GM19328 (cell line): ENCODE measurements around the gene TEX13C.
"Not testable (repeated sequence)": the region's sequence is repeated elsewhere in the genome, so short reads cannot be mapped to it uniquely, and the experiment has no call there.

ENCODE experiments used
- ATAC-seq: cut with Tn5 transposase; IDR thresholded peaks from one replicate; pipeline ENCODE4 v1.9.1; 2021; ENCODE audit warnings: mild to moderate bottlenecking, moderate library complexity; ENCODE audit not compliant: unreplicated experiment

TEX13C gene

DNA sequence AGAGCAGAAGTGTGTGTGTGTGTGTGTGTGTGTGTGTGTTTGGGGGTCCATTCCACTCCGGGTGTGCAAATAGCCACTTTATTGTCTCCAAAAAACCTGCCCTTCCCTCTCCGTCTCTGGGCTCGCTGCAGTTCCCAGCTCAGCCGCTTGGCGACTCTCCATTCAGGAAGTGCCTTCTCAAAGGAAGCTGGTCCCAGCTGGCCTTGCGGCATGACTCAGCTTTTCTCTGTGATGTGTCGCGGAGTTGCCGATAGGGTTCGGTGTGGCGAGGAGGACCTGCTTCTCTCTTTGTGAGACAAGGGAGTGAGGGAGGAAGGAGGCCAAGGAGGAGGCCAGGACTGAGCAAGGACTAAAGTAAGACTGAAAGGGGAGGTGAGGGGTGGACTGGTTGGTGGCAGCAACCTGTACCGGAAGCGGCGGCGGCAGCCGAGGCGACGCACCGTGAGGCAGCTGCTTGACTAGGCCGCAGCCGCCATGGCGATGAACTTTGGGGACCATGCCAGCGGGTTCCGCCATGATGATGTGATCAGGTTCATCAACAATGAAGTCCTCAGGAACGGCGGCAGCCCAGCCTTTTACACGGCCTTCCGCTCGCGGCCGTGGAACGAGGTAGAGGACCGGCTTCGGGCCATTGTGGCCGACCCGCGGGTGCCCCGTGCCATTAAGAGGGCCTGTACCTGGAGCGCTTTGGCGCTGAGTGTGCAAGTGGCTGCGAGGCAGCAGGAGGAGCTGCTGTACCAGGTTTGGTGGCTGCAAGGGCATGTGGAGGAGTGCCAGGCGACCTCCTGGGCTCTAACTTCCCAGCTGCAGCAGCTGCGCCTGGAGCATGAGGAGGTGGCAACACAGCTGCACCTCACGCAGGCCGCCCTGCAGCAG, at the start of gene TEX13C:
TSS of gene TEX13C (plus strand) at position 226 of the 876 bp plus-strand sequence. CDS start at position 475, 249 bp downstream.
- no peak for ATAC-seq

DNA sequence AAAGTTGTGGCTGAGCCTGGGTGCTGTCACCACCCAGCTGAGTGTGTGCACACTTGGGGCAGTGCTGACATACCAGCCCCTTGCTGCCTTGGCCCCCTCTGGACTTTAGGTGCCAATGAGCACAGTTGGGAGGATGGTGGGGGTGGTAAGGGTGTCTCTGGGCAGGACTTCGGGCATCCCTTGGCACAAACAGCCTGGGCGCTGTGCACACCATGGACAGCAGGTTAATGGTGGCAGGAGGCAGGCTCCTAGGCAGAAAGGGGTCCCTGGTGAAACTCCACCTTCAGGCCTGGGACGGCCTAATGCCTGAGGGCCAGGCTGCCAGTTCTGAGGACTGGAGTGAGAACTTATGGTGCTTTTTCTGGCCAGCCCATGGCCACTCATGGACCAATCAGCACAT, 32.4 kb upstream of the TEX13C start:
- ATAC-seq, result no peak

DNA sequence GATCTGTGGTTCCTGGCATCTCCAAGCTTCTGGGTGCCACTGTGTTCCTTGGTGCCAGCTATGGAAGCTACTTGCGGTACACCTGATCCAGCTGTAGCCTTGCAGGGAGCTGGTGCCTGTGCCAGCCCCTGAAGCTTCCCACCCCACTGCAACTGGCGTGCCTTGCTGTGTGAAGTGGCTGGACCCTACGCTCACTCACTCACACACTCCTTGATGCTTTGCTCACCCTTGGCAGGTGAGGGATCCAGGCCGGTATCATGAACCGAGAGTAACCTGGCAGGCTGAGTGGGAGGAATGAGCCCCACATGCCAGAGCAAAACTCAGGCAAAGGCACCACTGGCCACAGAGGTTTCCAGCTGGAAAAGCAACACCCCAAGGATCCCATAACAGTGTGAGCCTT, 31.3 kb upstream of the TEX13C start:
- no peak for ATAC-seq

DNA sequence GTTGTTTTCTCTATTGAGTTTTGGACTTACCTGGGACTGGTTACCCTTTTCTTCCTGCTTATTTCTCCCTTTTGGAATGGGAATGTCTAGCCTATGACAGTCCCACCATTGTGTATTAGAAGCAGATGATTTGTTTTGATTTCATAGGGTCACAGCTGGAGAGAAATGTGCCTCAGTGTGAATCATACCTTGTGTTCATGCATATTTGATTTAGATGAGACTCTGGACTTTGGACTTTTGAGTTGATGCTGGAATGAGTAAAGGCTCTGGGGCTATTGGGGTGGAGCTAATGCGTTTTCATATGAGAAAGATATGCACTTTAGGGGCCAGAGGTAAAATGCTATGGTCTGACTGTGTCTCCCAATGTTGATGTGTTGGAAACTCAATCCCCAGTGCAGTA, 30.5 kb upstream of the TEX13C start:
- no peak for ATAC-seq

DNA sequence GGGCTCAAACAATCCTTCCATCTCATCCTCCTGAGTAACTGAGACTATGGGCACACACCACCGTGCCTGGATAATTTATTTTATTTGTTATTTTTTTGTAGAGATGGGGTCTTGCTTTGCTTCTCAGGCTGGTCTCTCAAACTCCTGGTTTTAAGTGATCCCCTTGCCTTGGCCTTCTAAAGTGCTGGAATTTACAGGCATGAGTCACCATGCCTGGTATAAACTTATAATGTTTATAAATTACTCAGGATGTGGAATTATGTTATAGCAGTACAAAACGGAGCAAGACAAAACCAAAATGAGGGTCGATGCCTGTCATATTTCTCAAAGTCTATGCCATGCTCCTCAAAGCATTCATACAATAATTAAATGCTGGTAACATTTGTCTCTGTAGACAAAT, 29.8 kb upstream of the TEX13C start:
- ATAC-seq, result no peak

DNA sequence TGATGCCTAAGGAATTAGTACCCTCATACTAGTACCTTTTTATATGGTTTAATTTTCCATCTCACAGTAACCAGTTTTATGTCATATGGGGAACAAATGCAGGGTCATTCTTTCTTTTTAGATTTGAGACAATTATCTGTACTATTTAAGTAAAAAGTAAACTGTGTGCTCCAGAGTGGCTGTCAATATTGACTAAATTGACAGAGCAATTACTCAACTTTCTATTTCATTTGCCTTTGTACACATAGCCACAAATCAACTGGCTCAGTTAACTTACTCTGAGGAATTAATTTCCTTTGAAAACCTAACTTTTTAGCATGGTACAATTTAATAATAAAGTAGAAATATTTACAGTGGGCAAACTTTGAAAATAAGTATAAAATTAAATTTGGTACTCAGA, 28.5 kb upstream of the TEX13C start:
- ATAC-seq, result no peak

DNA sequence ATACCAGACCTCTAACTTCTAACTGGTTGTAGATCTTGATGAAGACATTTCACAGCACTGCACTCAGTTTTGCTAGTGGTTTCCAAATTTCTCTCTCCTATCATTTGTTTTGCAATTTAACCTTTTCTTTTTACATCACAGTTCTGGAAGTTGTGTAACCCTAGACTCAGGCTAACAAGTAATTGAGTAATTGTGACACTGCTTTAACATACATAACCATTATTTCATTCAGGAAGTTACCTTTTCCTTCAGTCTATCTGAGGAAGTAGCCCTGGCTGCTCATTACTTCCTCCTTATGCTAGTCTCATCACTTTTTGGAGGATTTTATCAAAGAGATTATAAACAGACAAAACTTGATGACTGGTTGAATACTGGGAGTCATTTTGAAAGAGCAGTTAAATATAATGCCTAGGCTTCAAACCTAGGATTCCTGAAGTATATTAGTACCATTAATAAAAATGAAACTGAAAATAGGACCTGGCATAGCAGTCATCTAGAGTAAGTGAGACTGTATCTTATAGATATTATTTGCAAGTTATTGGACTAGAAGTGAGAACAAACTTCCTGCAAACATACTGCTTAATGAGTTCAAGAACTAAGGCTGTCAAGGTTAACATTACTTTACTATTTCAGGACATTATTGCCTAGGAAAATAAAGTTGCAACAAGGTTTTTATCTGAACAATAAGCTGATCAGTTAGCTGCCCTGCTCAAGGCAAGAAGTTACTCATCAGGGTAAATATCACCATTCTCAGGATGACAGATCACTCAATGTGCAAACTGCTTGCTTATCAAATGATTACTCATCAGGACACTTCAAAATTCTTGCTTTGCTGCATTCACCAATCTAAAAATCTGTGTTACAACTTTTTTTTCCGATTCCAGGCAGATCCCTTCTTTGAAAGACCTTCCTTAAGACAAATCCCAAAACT, 25.6 kb upstream of the TEX13C start:
- ATAC-seq, result no peak

DNA sequence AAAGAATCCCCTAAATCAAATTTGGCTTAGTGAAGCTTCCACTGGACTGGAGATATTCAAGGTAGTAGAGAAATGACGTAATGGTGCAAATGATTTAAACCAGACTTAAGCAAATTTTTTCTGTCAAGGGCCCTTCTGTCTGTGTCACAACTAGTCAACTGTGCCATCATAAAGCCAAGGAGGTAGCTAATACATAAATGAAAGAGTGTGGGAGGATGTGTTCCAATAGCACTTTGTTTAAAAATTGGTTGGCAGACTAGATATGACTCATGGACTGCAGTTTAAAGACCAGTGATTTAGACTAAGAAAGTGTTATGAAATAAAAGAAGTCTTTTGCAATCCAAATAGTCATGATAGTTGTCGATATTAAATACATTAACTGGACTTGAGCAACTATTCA, 24.3 kb upstream of the TEX13C start:
- ATAC-seq, result no peak

DNA sequence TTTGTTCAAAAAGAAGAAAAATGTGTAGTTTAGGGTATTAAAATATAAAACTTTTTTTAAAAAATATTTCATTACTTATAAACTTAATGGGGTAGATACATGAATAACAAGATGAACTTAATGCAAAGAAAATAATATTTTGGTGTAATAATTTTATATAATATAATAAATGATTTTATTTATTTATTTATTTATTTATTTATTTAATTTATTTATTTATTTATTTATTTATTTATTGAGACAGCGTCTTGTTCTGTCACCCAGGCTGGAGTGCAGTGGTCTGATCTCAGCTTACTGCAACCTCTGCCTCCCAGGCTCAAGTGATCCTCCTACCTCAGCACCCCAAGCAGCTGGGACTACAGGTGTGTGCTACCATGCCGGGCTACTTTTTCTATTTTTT, 20.8 kb upstream of the TEX13C start:
- no peak for ATAC-seq

DNA sequence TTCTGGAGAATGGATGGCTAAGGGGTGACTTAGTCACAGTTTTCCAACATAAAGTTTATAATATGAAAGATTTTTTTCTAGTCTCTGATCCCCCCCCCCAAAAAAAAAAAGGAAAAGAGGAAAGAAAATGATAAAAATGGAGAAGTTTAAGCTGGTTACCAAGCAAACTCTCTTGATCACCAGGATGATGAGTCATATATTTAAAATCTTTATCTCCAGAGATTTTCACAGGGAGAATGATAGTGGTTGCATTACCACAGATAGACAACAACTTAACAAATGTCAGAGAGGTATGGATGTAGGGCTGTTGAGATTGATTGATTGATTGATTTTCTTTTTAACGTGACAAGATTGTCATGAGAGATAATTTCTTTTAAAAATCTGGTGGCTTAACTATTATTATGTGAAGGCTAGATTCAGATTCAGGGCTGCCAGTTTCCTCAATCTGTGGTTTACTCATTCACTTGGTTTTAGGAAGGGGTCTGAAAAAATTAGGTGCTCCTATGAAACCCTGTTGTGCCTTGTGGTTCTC, 13.3 kb upstream of the TEX13C start:
- no peak for ATAC-seq

DNA sequence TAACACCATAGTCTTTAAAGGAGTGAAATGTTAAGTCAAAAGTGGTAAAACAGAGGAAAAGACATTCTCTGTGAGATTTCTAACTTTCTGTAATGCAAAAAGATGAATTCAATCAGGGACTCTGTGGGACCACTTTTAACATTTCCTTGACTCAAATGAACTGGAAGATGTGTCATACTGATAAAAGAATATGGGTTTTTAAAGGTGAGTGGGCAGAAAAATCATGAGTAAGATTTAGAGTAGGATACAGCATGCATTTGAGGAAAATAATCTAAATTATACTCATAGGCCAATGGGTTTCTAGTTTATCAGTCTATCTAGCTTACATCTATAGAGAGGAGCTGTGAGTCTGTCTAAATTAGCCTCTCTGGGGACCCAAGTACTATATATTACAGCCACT, 11.0 kb upstream of the TEX13C start:
- no peak for ATAC-seq

DNA sequence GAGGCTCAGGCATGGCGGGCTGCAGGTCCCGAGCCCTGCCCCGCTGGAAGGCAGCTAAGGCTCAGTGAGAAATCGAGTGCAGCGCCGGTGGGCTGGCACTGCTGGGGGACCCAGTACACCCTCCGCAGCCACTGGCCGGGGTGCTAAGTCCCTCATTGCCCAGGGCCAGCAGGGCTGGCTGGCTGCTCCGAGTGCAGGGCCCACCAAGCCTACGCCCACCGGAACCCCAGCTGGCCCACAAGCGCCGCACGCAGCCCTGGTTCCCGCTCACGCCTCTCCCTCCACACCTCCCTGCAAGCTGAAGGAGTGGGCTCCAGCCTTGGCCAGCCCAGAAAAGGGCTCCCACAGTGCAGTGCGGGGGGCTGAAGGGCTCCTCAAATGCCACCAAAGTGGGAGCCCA, 505 bp upstream of the TEX13C start:
- not testable (repeated sequence) for ATAC-seq

DNA sequence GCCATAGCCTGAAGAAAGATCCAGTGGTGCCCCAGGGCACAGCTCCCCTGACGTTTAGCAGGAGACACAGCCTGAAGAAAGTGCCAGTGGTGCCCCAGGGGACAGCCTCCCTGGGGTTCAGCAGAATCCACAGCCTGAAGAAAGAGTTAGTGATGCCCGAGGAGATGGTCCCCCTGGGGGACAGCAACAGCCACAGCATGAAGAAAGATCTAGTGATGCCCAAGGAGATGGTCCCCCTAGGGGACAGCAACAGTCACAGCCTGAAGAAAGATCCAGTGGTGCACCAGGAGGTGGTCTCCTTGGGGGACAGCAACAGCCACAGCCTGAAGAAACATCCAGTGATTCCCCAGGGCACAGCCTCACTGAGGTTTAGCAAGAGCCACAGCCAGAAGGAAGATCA, 2.8 kb downstream of the TEX13C start:
- no peak for ATAC-seq

DNA sequence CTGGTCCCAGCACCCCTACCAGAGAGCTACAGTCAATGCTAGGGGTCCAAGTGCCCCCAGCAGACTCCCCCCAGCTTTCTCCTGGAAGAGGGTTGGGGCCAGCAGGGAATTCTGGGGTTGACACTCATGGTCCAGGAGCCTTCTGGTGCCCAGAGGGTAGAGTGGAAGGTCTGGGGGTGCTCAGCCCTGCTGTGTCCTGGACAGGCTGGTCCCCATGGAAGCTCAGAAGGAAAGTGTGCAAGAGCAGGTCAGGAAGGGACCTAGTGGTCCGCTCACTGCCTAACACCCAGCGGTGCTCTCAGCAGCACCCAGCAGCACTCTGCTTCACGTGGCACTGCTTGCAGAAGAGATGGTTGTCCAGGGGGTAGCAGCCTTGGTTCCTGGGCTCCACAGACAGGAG, 6.9 kb downstream of the TEX13C start:
- no peak for ATAC-seq

DNA sequence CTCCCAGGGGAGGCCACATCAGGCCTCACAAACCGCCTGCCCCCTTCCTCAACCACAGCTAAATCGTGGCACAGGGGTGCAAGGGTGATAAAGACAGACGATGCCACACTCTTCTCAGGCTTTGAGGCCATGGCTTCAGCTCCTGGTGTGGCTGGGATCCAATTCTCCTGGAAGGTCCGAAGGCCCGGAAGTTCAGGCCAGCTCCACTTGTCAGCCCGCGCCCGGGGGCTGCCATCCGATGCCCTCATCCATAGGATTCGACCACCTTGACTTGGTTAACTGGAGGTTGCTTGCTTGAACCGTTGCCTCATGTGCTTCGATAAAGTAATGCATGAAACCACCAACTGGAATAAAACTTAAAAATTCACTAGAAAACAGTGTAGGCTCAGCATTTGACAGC, 8.2 kb downstream of the TEX13C start:
- no peak for ATAC-seq

DNA sequence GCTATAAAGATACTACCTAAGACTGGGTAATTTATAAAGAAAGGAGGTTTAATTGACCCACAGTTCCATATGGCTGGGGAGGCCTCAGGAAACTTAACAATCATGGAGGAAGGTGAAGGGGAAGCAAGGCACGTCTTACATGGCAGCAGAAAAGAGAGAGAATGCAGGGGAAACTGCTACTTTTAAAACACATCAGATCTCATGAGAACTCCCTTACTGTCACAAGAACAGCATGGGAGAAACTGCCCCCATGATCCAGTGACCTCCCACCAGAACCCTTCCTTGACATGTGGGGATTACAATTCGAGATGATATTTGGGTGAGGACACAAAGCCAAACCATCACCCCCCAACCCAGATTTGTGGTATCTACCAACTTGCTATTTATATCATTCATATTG, 13.9 kb downstream of the TEX13C start:
- ATAC-seq, result no peak

DNA sequence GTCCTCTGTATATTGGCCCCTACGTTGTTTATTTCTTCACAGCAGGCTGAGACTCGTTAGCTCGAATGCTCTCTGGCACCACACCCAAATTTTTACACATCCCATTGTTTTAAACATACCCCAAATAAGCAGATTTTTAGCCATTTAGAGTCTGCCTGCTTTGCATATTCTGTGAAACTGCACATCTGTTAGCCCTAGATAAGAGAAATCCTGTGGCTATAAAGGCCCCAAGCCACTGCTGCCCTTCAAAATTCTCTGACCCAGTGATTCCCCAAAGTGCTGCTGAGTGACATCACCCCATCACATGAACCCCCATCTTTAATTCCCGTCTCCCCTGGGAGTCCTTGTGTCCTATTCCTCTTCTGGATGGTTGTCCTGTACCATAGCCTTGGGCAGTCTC, 20.8 kb downstream of the TEX13C start:
- ATAC-seq, result no peak

DNA sequence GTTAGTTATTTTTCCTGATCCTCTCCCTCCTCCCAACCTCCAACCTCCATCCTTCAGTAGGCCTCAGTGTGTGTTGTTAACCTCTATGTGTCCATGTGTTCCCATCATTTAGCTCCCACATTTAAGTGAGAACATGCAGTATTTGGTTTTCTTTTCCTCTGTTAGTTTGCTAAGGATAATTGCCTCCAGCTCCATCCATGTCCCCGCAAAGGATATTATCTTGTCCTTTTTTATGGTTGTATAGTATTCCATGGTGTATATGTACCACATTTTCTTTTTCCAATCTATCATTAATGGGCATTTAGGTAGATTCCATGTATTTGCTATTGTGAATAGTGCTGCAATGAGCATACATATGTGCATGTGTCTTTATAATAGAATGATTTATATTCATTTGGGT, 54.5 kb downstream of the TEX13C start:
- ATAC-seq, result no peak
